ENCODE results near the gene AGO1. TPM values are rescaled to one million over a fixed set of nuclear protein-coding genes. Genes with fewer than 3 reads are reported as not detected.

AGO1 gene
- total RNA-seq, 2 experiments from 2014 or later: 41.6 to 43.2 TPM

DNA sequence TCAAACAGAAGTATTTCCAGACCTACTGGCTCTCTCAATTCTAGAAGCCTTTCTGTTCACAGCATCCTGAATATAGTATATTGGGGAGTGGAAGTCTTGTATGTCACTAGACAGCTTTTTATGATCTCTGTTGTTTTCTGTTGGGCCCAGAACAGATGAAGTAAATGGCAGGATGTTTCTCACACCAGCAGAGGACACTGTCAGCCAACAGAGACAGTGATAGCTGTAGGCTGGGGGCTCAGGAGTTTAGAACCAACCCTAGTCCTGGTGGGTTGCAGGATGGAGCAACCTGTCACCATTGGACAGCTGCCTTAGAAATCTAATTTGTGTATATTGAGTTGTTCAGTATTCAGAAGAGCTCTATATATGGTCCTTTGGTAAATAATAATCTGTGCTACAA, 16.9 kb downstream of the AGO1 start:
- CTCF ChIA-PET: no interaction called here
- POLR2A ChIA-PET: no interaction called here

DNA sequence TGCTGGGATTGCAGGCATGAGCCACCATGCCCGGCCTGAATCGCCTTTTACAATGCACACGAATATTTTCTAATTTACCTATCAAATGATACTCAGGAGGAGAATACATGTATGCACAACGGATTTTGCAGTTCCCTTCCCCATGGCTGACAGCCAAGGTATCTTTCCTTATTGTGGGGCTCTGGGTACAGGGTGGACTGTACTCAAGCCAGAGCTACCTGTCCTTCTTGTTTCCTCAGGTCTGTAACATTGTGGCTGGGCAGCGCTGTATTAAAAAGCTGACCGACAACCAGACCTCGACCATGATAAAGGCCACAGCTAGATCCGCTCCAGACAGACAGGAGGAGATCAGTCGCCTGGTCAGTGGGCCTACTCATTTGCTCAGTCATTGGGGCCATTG, 18.2 kb downstream of the AGO1 start:
- ChIA-PET POLR2A (interaction anchor here (0.6 kb wide), 1 partner anchor 519 kb away, joined by 3 read pairs; no protein-coding TSS in a partner anchor), CTCF (interaction anchor here (0.5 to 0.6 kb wide), 2 partner anchors 22 to 93 kb away, joined by 3 to 6 read pairs; no protein-coding TSS in a partner anchor)

DNA sequence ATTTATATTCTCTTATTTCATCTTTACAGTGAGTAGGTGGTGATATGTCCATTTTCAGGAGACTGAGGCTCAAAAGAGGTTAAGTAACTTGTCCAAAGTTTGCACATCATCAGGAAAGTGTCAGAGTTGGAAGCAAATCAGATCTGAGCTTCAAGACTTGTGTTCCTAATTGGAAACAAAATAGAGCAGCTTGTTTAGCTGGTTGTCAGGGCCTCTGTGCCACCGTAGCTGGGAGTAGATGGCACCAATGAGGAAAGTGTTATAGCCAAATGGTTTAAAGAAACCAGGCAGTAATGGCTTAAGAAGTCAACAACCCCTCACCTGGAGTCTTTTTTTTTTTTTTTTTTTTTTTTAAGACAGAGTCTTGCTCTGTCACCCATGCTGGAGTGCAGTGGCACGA, 19.7 kb downstream of the AGO1 start:
- ChIA-PET POLR2A (interaction anchor here (0.7 kb wide), 1 partner anchor 107 kb away, joined by 3 read pairs; no protein-coding TSS in a partner anchor), CTCF (no interaction called here)

DNA sequence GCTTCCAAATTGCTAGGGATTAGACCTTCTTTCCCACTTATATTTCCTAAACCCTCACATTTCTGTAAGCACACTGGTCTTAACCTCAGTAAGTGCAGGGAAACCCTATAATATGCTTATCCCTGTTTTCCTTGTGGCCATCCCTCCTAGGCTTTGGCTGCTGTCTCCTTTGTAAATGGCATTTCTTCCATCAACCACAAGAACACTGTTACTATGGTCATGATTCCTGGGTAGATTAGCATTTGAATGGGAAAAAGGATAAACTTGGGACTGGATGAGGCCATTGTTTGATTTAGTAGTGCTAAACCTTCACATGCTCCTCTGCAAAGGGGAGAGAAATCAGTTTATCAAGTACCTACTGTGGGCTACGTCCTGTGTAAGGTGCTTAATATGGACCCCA, 31.7 kb downstream of the AGO1 start:
- ChIA-PET CTCF (no interaction called here), POLR2A (no interaction called here)

DNA sequence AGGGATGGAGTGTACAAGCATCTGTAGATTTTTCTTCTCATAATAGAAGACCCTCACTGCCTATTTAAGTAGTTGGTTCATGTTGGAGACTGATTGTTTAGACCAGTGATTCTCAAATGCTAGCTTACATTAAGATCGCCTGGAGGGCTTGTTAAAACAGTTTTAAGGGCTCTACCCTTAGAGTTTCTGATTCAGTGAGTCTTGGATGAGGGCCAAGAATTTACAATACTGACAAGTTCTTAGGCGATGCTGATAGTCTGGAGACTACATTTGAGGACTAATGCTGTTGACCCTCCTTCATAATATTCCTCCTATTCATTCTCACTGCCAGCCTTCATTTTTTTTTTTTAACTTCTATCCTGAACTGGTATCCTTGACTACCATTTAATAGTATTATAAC, 32.7 kb downstream of the AGO1 start:
- POLR2A ChIA-PET: no interaction called here
- CTCF ChIA-PET: no interaction called here

DNA sequence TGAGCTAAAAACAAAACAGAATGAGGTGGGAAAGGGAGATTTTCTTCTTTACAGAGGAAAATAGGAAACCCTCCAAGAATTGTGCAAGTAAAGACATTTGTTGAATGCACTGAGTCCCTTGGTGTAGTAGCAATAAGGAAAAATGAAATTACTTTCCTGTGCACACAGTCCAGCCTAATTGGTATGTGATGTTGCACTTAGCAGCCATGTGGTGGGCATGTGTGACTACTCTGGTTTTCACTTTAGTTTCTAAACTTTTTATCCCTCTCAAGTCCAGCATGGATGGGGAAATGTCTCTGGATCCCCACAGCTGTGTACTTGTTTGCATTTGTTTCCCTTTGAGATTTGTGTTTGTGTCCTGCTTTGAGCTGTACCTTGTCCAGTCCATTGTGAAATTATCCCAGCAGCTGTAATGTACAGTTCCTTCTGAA, 40.8 kb downstream of the AGO1 start:
- POLR2A ChIA-PET: no interaction called here
- CTCF ChIA-PET: interaction anchor here (0.5 to 0.6 kb wide), 2 partner anchors 17 to 202 kb away, joined by 3 read pairs; no protein-coding TSS in a partner anchor

DNA sequence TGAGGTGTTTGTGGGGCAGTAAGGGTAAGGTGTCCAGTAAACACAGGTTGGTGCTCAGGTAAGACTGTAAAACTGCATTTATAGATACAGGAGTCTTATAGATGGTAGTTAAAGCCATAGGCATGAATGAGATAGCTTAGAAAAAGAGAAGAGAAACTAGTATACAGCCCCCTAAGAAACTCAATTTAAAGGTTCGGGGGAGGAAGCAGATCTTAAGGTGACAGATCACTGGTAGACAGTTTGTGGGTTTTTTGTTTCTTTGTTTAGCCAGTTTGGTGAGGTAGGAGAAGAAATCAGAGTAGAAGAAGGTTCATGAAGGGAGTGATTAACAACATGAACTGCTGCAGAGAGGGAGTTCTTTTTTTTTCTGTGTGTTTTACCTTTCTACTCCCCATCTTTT, 41.8 kb downstream of the AGO1 start:
- ChIA-PET CTCF (no interaction called here), POLR2A (no interaction called here)

DNA sequence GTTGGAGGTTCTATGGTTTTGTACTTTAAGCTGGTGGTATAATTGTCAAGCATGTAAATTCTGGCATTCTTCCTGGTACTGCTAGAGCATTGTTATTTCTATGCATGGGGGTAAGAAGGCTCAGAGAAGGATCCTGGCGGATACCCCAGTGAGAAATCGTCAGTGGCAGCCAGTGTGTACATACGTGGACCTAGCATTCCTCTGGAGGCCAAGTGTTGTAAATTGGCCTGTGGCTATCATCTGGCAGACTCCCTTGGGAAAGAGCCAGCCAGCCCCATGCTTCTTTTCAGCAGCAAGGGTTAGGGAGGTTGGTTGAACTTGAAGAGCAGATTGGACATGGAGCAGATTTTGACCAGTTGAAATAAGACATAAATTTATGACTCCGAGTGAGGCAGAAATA, 42.7 kb downstream of the AGO1 start:
- ChIA-PET POLR2A (no interaction called here), CTCF (no interaction called here)

DNA sequence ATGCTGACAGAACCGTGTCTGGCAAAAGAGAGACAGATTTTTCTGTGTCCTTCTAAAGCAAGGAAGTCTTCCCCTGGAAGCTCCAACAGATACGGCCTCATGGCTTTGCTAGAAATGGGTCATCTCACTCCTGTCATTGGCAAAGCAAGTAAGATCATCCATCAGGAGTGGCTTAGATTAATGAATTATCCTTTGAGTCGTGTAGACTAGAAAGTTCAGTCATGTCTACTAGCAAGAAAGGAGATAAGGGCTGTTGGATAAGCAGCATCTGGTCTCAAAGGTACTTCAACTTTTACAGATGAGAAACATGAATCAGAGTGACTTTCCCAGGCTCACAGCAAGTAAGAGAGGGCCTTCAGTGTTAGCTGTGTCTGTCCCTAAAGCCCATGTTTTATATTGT, 44.5 kb downstream of the AGO1 start:
- POLR2A ChIA-PET: no interaction called here
- CTCF ChIA-PET: no interaction called here

DNA sequence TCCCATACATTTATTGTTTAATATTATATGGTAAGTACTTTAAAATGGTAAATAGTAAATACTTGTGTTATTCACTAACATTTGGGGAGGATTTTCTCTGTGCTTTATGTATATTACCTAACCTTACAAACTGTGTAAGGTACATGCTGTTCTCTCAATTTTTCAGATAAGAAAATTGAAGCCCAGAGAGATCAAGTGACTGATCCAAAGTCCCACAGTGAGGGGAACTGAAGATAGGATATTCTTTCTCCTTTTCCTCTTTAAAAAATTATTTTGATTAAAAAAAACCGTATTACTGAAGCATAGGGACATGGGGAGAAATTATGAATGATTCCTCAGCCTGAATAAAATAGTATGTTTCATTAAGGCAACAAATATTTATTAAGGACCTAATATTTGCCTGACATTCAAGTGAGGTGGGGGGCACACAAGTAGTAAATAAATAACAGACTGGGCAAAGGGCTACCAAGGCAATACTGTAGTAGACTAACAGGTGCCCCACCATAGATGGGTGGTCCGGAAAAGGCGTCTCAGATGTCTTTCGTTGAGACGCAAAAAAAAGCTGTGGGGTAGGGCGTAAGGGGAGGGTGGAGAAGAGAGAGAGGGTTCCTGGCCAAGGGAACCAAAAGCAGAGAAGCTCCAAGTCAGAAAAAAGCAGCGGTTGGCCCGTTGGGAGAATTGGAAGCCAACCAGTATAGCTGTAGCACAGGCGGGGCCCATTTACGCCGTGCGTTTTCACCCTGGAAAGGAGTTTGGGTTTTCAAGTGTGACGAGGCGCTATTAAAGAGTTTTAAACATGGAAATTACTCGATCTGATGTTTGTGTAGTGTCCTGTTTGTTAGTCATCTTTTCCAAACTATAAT, 47.0 kb downstream of the AGO1 start:
- POLR2A ChIA-PET: interaction anchor here (1.0 to 1.2 kb wide), 5 partner anchors 46 to 372 kb away, joined by 3 read pairs; partner anchors contain the start of genes CLSPN, NCDN and THRAP3
- CTCF ChIA-PET: interaction anchor here (2.0 kb wide), 1 partner anchor 46 kb away, joined by 5 read pairs; the partner anchor contains the start of gene AGO1

DNA sequence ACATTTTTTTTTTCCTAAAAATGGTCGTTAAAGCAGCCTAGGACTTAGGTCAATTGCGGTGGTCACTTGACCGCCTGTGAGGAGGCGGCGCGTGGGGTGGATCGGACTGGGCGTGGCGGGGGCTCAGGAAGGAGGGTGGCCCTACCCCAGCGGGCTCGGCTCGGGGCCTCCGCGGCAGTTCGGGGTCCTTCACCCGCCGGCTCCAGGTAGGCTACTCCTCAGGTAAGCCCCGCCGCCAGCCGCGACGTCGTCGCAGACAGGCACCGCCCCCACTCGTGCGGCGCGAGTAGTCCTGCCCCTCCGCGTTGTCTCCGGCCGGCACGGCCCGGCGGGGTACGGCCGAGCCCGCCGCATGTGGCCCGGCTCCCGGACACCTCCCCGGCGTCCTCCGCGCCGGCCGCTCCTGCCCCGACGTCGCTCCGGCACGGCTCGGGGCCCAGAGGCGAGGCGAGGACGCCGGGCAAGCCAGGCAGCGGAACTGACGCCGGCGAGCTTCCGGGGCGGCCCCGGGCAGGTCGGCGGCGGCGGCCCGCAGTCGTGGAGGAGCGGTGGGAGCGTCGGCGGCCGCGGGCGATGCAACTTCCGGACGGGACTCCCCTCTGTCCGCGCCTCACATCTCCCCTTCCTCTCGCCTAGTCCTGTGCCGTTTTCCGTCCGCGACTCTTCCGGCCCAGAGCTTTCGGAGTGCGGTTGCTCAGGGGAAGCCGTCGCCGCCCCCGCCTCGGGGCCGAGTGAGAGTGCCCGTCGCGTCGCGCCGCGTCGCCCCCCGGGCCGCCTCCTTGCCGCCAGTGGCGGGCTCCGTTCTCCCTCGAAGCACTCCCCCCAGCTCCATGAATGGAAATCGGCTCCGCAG, 47.8 kb downstream of the AGO1 start, which contains the start of gene AGO3:
AGO3 (plus strand) TSS at position 513 of the 853 bp plus-strand sequence; CDS start at position 835, 322 bp downstream.
- ChIA-PET POLR2A (interaction anchor here (0.6 to 1.3 kb wide), 8 partner anchors 12 to 1982 kb away, joined by 3 to 6 read pairs (median 3); partner anchors contain the start of genes ADPRS, CLSPN, NCDN and THRAP3), CTCF (interaction anchor here (0.6 to 2.0 kb wide), 5 partner anchors 11 to 684 kb away, joined by 3 to 5 read pairs (median 4); partner anchors contain the start of genes AGO1 and TRAPPC3)

DNA sequence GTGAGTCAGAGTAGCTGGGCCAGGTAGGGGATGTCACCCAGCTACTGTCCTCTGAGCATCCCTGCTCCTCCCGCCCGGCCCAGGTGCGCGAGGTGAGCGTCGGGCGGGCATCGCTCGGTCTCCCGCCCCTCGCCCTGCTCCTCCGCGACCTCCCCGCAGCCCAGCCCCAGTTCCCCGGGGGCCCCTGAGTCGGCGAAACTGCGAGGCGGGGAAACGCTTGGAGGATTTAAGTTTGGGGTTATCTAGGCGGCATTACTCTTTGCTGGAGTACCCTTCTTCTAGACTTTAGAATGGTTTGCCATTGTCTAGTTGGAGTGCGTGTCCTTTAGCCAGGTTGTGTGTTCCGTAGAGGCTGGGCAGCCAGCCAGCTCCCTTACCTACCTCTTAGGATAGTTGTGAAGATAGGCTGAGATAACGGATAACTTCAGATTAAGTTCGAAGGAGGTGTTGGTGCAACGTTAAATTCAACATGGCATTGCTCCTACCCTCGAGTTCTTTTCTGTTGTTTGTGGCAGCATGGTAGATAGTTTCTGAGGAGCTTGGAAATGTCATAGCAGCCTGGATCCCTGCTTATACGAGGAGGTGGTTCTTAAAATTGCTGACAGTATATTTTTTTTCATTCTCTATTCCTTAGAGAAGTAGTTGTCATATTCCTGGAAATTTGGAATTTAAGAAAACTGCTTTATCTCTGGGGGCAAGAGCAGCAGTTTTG, 48.6 kb downstream of the AGO1 start:
- CTCF ChIA-PET: interaction anchor here (0.6 to 2.0 kb wide), 6 partner anchors 10 to 685 kb away, joined by 3 to 5 read pairs (median 4); partner anchors contain the start of genes AGO1 and TRAPPC3
- POLR2A ChIA-PET: interaction anchor here (0.7 to 1.3 kb wide), 7 partner anchors 11 to 374 kb away, joined by 3 to 4 read pairs (median 3); partner anchors contain the start of genes ADPRS, NCDN and THRAP3

DNA sequence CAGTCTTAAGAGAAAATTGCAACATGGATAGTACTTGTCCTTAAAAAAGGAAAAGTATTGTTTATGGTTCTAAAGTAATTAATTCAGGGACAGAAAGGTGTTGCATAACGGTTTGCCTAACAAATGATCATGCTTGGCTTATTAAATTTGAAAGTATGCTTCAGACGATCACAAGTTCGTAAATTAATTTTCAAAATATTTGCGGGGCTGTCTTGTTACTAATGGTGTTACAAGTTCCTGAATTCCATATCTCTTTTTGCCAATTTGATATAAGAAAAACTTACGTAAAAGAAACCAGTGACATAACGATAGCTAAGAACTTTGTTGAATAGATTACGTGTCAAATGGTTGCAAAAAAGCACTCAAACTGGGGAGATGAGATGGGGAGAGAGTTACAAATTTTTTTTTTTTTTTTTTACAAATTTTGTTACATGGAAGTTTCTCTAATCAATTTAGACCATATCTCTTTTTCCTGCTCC, 49.2 kb downstream of the AGO1 start:
- ChIA-PET CTCF (interaction anchor here (0.7 to 2.0 kb wide), 3 partner anchors 10 to 217 kb away, joined by 3 to 5 read pairs (median 4); partner anchors contain the start of genes AGO1 and TRAPPC3), POLR2A (interaction anchor here (0.7 kb wide), 1 partner anchor 39 kb away, joined by 3 read pairs; no protein-coding TSS in a partner anchor)

DNA sequence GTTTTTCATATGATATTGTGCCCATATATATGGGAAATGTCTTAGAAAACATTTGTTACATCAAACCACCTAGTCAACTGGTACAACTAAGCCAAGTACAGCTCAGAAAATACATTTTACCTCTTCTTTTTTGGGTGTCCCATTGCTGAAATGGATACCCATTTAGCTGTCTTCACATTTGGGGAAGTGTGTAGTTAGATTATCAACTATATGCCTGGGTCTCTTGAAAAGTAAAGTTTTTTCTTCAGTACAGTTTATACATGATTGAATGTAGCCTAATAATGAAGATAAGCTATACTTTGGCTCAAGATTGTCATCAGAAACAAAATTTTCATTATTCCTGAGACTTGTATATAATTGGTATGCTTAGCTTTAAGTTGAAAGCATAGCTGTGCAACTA, 49.9 kb downstream of the AGO1 start:
- CTCF ChIA-PET: interaction anchor here (0.7 to 1.2 kb wide), 2 partner anchors 9 to 216 kb away, joined by 3 to 4 read pairs; partner anchors contain the start of gene TRAPPC3
- POLR2A ChIA-PET: interaction anchor here (0.6 kb wide), 1 partner anchor 262 kb away, joined by 5 read pairs; no protein-coding TSS in a partner anchor

DNA sequence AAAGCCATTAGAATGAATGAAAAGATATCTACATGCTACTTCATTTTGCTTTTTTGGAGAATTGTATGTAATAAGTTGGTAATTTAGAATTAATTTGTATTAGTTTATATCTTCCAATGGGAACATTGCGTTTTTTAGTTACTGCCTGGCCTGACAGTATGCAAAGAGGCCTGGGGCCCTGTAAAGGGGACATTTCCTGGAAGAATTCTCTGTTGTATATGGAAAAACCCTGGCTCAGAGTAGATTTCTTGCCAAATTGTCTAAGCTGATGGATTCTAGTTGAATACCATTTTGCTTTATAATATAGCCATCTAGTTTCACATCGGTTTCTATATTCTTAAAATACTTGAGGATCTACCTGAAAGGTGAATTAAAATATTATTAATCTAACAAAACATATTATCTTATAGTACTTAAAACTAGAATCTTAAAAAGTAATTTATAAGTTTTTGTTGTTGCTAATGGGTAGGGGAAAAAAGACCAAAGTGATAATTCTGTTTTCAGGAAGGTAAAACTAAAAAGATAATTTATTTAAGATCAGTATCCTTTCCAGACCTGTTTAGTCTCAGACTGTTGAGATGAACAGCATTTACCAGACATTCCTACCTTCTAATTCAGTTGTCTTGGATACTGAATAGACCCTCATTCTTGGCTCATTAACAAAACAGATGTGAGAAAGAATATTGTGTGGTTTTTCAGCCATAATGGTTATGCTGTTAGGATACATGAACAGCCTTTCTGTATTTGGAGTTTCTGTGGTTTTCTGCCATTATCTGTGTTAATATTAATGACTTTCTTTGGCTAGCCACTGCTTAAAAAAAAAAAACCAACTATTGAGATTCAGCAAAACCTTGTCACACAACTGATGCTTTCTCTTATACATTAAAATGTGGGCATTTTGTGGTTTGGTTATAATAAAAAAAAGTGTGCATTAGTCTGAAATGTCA, 52.7 kb downstream of the AGO1 start:
- ChIA-PET POLR2A (no interaction called here), CTCF (no interaction called here)

DNA sequence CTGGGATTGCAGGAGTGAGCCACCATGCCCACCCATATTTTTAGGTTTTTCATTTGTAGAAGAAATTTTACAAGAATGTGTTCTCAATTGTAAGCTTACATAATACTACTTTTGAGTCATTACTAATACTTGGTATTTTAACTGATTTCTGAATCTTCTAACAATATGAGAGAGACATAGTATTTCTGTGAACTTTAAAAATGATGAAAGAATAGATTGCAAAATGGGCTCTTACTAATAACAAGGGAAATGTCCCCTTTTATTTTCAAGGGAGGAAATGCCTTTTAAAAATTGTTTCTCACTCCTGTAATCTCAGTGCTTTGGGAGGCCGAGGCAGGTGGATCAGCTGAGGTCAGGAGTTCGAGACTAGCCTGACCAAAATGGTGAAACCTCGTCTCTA, 53.8 kb downstream of the AGO1 start:
- ChIA-PET POLR2A (no interaction called here), CTCF (no interaction called here)

DNA sequence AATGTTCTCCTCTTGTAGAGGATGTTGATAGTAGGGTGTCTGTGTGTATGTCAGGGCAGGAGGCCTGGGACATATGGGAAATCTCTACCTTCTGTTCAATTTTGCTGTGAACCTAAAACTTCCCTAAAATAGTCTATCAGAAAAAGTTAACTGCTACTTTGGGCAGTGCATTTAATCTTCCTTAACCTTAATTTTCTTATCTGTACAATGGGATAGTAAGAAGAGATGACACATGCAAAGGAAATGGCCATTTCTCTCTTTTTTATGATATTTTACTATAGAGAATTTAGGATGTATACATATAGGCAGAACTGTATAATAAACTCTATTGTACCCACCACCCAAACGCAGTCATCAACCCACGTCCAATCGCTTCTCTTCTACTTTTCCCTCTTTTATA, 56.5 kb downstream of the AGO1 start:
- ChIA-PET POLR2A (no interaction called here), CTCF (no interaction called here)

DNA sequence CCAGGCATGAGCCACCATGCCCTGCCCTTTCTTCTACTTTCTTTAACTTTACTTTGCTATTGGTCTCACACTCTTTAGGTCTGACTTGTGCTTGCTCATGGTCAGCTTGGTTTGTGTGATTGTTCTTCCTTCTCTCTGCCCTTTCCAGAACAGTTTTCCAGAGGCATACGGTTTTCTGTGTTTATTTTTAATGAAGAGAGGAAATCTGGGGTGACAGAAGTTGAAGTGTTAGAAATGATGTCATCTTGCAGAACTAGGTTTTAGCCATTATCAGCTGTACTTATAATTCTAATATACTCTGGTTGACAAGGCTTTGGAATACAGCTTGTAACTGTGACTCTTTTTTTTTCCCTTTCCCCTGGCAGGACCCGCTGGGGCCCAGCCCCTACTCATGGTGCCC, 62.3 kb downstream of the AGO1 start:
- CTCF ChIA-PET: no interaction called here
- POLR2A ChIA-PET: no interaction called here

Data from activated CD8-positive, alpha-beta memory T cell treated with anti-CD3 and anti-CD28 coated beads for 36 hours (primary cell).